ENCODE measurements around the gene LPAR5. TPM values are rescaled to one million over a fixed set of nuclear protein-coding genes. Genes with fewer than 3 reads are reported as not detected.
A peak's percentile ranks its signal among the peaks of the same experiment; 100 is the strongest.

LPAR5 gene
- total RNA-seq, 6 experiments from 2014 or later, result 0.31 to 1.5 (median 0.78) TPM

DNA sequence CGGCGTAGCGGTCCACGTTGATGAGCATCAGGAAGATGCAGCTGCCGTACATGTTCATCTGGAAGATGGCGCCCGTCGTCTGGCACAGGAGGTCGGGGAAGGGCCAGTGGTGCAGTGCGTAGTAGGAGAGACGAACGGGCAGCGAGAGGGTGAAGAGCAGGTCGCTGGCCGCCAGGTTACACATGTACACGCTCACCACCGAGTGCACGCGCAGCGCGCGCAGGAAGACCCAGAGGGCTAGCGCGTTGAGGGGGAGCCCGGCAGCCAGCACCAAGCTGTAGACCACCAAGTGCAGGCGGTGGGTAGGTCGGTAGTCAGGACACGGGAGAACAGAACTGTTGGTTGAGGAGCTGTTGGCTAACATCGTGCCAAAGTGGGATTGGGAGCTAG is 14.9 kb downstream of the LPAR5 start:
- H3K36me3 ChIP-seq, result no peaks in the 10 kb centered on the region
- H3K9me3 ChIP-seq, result no peaks in the 10 kb centered on the region
- ATAC-seq (no peak), DNase-seq (no peak)
- intact Hi-C loops (cut with DNase I), result loop anchor here (10.0 kb wide), 2 partner anchors 74 to 214 kb away; no protein-coding TSS in a partner anchor
- no peak overlapping the region for H3K27ac ChIP-seq
- no peaks in the 10 kb centered on the region for H3K4me1 ChIP-seq
- no peaks in the 10 kb centered on the region for H3K27me3 ChIP-seq
- TF ChIP-seq POLR2A (IDR thresholded peaks at IDR 0.05), result no peak
- TF ChIP-seq, protein P1, sequence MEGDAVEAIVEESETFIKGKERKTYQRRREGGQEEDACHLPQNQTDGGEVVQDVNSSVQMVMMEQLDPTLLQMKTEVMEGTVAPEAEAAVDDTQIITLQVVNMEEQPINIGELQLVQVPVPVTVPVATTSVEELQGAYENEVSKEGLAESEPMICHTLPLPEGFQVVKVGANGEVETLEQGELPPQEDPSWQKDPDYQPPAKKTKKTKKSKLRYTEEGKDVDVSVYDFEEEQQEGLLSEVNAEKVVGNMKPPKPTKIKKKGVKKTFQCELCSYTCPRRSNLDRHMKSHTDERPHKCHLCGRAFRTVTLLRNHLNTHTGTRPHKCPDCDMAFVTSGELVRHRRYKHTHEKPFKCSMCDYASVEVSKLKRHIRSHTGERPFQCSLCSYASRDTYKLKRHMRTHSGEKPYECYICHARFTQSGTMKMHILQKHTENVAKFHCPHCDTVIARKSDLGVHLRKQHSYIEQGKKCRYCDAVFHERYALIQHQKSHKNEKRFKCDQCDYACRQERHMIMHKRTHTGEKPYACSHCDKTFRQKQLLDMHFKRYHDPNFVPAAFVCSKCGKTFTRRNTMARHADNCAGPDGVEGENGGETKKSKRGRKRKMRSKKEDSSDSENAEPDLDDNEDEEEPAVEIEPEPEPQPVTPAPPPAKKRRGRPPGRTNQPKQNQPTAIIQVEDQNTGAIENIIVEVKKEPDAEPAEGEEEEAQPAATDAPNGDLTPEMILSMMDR (IDR thresholded peaks at IDR 0.05), result no peak
- 85% methylated on average over 25 of the region's 29 CpGs for WGBS (ENCODE audit: insufficient coverage, low coverage, low lambda C conversion rate, missing lambda C conversion rate)
- peak overlapping the region in 1 of 3 donors; percentile 34 for H3K4me3 ChIP-seq

DNA sequence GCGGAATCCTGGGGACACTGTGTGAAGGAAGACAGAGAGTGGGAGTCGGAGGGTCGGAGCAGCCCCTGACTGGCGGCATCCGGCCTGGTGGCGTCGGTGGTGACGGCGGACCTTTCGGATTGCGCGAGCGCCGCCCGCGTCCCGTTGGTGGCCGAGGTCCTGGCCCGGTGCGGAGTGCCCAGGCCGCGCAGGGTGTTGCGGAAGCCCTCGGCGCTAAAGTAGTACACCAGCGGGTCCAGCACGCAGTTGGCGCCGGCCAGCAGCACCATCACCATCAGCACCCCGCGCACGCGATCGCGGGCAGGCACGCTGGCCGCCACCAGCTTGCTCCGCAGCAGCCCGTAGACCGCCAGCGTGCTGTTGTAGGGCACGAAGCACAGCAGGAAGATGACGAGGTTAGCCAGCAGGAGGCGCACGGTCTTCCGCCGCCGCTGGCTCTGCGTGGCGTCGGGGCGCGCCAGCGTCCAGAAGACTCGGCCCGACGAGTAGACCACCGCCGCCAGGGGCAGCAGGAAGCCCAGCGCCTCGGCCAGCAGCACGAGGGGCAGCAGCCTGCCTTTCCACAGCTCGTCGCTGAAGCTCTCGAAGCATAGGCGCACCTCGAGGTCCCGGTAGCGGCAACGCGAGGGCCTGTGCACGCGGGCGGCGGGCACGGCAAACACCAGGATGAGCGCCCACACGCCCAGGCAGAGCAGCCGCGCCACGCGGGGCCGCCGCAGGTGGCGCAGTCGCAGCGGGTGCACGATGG is 15.4 kb downstream of the LPAR5 start:
- no peaks in the 10 kb centered on the region for H3K27me3 ChIP-seq
- intact Hi-C loops (cut with DNase I), result loop anchor here (10.0 kb wide), 2 partner anchors 74 to 214 kb away; no protein-coding TSS in a partner anchor
- peak in 2 of 3 donors; percentile 56 to 65 for DNase-seq
- H3K27ac ChIP-seq, result no peak overlapping the region
- H3K9me3 ChIP-seq, result no peaks in the 10 kb centered on the region
- H3K4me1 ChIP-seq, result no peaks in the 10 kb centered on the region
- peak overlapping the region in 1 of 3 donors; percentile 34 for H3K4me3 ChIP-seq
- ATAC-seq, result peak; percentile 46 to 64 (median 58)
- WGBS (ENCODE audit: insufficient coverage, low coverage, low lambda C conversion rate, missing lambda C conversion rate), result 47% methylated on average over 15 of the region's 88 CpGs
- TF ChIP-seq, protein P1 (IDR thresholded peaks at IDR 0.05), result peak; percentile 34 to 59 (median 41)
- no peak for TF ChIP-seq POLR2A (IDR thresholded peaks at IDR 0.05)
- no peaks in the 10 kb centered on the region for H3K36me3 ChIP-seq

DNA sequence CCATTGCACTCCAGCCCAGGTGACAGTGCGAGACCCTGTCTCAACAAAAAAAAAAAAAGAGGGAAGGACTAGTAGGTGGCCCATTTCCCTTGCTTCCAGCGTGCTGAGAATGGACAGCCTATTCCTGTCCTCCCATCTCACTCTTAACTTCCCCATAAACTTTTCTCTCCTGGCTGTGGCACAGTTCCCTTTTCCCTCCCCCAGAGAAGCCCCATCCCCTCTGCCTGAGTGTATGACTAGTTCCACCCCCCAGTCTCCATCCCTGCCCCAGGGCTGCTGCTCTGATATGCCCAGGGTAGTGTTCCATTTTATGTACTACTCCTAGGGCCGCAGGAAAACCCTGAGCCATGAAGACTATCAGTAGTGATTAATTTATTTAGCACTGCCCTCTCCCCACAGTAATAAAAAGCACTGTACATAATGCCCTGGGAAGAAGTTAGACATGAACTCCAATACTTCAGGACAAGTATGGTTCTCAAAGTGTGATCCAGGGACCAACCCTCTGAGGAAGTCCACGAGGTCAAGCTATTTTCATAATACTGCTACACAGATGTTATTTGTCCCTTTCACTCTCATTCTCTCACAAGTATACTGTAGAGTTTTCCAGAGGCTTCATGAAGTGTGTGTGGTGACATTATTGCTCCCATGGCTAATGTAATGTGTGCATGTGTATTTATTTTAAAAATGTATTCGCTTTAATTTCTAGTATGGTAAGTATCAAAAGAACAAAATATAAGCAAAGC is 17.1 kb downstream of the LPAR5 start:
- intact Hi-C loops (cut with DNase I), result no loop called here
- Histone ChIP-seq H3K4me1 (peaks cover 0 to 13% (median 4%) of the 10 kb centered on the region in 4 donors), H3K9me3 (no peaks in the 10 kb centered on the region), H3K4me3 (no peak overlapping the region), H3K36me3 (no peaks in the 10 kb centered on the region), H3K27ac (no peak overlapping the region), H3K27me3 (no peaks in the 10 kb centered on the region)
- TF ChIP-seq, protein P1 (IDR thresholded peaks at IDR 0.05), result no peak
- no peak for TF ChIP-seq POLR2A (IDR thresholded peaks at IDR 0.05)
- DNase-seq (no peak), ATAC-seq (no peak)
- 60% methylated on average over 4 of the region's 5 CpGs for WGBS (ENCODE audit: insufficient coverage, low coverage, low lambda C conversion rate, missing lambda C conversion rate)

DNA sequence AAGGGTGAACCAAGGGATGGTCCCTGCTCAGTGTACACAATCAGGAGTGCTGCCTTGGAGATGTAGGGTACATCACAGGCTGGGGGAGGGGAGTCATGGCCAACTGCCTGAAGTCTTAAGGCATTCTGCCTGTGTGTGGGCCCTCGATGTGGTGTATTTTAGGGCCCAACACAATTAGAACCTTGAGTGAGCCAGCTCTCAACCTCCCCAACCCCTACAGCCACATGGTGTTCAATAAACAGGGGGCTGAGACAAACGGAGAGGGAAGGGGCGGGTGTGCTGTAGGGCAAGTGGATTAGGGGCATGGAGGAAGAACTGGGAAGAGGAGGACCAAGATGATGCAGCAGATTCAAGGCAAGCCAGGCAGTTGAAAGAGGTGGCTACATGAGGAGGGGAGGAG is 20.0 kb downstream of the LPAR5 start:
- Histone ChIP-seq H3K27me3 (no peaks in the 10 kb centered on the region), H3K4me1 (peaks cover 0 to 20% (median 7%) of the 10 kb centered on the region in 4 donors), H3K27ac (no peak overlapping the region), H3K36me3 (no peaks in the 10 kb centered on the region), H3K9me3 (no peaks in the 10 kb centered on the region), H3K4me3 (no peak overlapping the region)
- 52% methylated on average over 3 of the region's 3 CpGs for WGBS (ENCODE audit: insufficient coverage, low coverage, low lambda C conversion rate, missing lambda C conversion rate)
- intact Hi-C loops (cut with DNase I), result no loop called here
- ATAC-seq, result no peak
- TF ChIP-seq, protein P1 (IDR thresholded peaks at IDR 0.05), result no peak
- TF ChIP-seq POLR2A (IDR thresholded peaks at IDR 0.05), result no peak
- DNase-seq, result no peak
